ENCODE measurements around the gene CH25H.

CH25H gene

DNA sequence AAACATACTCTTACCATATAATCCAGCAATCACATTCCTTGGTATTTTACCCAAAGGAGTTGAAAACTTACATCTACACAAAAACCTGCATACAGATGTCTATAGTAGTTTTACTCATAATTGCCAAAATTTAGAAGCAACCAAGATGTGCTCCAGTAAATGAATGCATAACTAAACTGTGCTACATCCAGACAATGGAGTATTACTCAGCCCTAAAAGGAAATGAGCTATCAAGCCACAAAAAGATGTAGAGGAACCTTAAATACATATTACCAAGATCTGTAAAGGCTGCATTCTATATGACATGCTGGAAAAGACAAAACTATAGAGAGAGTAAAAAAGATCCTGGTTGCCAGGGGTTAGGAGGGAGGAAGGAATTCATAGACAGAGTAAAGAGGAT, 21.8 kb upstream of the CH25H start:
- no peak for DNase-seq

DNA sequence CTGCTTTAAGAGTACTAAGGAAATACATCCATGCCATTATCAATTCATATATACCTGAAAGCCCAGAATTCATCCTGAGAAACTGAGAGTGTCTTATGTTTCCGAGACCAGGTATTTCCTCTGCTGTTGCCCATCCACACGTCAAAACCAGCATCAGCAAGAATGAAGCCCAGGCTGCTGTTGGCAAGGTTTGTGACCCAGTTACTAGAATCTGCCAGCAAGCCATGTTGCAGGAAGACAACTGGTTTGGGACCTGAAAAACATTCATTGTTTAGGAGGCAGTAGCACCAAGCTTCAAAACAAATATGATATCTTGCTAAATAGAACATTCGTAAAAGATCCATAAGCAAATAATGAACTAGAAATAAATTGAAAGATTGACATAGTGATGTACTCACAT, 21.0 kb upstream of the CH25H start:
- DNase-seq, result no peak

DNA sequence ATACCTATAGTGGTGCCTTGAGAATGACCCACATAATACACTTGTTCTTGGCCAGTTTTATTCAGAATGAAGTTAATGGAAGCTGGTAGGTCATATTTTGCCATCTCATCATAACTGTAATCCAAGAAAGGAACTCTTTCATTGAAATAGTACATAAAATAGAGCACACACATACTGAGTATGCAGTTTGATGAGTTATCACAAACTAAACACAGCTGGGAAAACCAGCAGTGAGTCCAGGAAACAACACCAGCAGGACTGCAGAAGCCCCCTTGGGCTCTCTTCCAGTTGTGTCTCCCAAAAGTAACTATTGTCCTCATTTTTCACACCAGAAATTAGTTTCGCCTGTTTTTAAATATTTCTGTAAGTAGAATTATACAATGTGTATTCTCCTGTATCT, 19.8 kb upstream of the CH25H start:
- DNase-seq, result no peak

DNA sequence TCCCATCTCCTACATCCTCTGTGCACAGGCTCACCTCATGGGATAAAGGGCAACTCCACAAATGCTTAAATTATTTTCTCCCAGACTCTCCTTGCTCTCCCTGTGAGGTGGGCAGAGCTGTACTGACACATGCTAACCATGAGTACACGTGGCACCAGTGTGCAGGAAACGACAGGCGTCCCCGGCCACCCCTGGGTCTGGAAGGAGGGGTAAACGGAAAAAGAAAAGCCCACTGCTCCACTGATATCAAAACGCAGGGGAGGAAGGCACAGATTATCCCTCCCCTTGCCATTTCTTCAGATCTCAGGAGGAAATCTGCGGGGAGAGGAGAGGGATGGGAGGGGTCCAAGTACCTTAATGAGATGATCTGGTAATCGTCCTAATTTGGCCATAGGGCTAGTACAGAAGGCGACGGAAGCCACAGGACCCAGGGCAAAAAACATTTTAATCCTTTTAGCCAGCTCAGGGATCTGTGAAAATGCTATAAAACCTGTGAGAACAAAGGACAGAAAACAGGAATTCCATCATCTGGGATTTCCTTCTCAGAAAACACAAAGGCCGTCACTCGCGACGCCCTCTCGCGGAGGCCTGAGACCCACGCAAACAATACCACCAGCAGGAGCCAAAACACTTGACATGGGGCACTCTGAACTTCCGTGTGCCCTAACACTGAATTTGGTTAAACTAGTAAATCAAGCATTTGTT, 17.8 kb upstream of the CH25H start:
- no peak for DNase-seq

DNA sequence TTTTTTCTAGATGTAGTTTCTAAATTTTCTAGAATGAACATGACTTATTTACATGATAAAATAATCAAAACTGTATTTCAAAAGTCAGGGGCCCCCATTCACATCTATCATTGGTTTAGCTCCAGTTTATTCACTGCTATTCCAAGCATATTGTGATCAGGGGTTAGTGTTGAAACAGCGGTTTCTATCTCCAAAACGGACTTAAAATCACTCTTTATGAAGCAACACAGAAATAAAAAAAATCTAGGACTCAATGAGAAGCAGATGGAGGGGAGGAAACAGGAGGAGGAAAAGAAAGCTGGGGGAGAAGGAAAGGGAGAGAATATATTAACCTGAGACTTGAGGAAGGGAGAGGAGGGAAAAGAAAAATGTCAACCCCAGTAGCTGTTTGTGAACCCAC, 14.8 kb upstream of the CH25H start:
- DNase-seq, result no peak

DNA sequence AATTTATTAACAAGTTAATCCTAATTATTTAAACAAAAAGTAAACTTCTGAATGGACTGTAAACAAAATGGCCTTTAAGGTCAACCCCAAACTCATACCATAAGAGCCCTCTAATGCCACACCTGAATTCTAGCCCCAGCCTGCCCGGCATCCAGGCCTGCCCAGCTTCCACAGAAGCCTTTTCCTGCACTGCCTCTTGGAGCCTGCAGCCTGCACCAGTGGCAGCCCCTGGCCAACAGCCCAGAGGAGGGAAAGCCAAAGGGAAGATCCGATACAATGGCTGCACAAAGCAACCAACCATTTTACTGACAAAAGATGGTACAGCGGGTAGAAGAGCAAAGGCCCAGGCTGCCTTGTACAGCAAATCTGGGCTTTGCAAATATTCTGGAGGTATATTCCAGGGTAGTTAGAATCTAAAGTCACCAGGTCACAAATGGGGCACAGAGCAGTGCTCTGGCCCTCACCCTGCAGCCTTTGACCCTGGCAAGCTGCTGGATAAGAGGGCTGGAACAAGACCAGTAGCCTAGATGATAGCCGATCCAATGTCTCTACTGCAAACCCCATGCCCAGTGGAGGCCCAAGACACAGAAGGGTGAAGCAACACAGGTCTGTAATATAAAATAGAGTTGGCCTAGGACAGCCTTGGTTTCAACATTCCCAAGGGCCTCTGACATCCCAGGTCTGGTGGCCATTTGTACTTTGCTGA, 12.5 kb upstream of the CH25H start:
- no peak for DNase-seq

DNA sequence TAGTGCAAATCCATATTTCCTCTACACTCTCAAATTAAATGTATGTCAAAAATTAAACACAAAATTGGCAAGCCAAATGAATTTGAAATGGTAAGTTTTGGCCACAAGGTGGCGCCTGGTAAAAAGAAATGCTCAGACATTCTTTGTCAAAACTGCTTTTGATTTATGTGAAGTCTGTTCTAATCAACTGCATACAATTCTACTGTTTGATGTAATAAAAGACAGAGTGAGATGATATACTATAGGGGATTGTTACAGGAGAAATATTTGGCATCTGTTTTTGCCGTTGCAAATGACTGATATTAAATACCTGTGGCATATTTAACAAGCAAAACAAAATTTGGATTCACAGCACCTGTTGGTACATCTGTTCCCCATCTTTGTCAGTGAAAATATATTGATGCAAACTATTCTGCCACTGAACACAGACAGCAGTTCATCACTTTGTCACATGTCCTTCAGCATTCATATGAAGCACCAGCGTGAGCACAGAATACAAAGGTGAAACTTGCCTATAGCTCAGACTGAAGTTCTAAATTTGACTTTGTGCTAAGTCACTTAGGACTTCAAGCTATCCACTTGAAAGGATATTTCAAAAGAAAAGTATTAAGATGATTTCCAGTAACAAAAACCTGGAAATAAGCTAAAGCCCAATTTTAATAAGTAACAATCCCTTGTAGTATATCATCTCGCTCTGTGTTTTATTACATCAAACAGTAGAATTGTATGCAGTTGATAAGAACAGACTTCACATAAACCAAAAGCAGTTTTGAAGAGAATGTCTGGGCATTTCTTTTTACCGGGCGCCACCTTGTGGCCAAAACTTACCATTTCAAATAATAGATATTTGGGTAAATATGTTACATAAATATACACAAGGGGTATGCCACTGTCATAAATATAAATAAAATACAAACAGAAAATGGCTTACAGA, 10.2 kb upstream of the CH25H start:
- DNase-seq, result peak; percentile 69

GRCh38 chr10:89216056-89216455, 8.9 kb upstream of the CH25H start:
- DNase-seq, result no peak

DNA sequence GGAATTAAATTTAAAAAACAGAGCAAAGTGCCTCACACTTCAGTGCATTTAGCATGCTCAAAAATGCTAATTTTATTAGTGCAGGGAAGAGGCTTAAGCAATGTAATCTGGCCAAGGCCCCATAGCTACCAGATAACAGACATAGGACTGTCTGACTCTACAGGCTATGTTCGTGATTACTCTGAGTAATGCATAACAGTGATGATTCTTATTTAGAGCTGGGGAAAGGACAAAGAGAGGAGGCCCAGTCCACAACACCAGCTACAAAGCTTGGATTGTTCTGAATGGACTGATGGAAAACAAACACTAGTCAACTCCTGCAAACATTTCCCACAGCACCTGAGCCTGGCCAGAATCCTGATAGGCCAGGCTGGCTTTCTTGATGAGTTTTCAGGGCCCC, 8.4 kb upstream of the CH25H start:
- no peak for DNase-seq

DNA sequence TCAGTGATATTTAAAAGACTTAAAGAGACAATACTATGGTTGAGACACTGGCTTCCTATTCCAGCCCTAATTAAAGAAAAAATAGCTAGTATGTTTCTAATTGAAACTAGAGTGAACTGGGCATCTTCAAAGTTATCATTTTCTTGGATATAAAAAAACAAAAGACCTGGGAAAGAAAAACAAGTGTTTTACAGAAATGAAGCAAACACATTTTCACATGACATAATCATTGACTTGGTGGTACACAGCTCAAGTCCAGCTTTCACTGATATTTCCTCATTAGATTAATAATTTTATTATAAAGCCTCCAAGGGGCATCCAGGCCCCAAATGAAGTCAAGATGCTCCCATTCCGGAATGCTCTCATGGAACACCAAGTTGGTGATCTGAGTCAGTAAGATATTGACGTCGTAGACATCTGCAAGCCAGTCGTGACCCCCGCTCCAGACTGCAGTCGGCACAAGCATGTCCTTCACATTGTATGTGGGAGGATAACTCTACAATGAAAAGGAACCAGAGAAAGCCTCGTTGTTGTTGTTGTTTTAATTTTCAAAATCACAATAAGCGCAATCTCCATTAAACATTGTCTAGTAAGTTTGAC, 7.5 kb upstream of the CH25H start:
- DNase-seq, result no peak

- DNase-seq, result peak; percentile 9
Measured at GRCh38 chr10:89213191-89213808, 6.2 kb upstream of the CH25H start.

DNA sequence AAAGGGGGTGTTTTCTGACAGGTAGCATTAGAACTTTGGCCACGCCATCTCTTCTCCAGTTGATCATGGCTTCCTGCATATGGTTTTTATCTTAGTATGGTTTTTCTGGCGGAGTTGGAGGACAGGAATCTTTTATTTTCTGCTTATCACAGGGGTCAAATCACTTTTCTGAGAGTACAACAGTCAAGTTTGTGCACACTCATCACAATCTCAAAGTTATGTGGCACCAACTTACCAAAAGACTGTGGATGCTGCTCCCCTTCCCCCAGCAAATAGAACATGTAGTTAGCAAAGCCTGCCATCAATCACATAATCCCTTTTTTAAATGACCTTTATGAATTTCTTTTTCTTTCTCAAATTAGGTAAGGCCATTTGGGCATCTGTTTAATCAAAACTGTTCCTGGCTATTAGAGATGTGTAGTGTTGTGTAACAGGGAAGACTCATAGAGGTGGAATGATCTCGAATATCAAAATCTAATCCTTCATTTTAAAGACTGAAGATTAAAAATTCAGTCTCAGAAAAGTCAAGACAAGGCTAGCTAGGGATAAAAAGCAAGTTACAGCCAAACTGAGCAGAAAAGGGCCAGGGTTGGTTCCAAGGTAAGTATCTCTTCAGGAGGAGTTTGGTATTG, 3.8 kb upstream of the CH25H start:
- no peak for DNase-seq

- no peak for DNase-seq
Measured at GRCh38 chr10:89209718-89210117, 2.6 kb upstream of the CH25H start.

DNA sequence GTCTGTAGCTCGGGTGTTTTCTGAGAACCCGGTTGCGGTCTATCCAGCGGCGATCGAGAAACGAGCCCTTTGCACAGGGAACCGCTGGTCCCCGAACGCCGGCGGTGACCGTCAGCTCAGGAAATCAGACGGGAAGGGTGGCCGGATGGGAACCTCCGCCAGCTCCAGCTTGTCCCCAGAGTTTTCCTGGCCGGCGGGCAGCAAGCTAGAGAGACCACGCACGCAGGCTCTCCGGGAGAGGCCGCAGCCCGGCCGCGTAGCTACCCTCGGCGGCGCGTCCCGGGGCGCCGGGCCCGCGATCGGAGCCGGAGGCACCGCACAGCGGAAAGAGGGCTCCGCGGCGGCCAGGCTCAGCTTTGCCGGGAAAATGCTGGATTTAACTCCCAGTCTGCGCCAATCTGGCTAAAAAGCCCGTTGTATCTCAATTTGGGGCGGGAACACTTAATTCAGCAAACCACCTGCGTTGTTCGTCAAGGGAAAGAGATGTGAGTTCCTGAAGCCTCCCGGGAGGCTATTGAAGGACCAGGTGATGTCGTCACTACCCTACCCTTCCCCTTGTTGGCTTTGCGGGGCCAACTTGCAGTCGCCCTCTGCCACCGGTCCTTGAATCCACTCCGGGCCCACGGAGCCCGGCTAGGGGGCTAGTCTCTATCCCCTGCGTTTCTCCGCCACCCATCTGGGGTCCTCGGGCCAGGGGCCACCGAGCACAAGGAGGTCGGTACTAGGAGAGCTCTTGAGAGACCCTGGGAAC, 859 bp upstream of the CH25H start:
- DNase-seq, result no peak

GRCh38 chr10:89206402-89207180, 526 bp downstream of the CH25H start:
- no peak for DNase-seq

DNA sequence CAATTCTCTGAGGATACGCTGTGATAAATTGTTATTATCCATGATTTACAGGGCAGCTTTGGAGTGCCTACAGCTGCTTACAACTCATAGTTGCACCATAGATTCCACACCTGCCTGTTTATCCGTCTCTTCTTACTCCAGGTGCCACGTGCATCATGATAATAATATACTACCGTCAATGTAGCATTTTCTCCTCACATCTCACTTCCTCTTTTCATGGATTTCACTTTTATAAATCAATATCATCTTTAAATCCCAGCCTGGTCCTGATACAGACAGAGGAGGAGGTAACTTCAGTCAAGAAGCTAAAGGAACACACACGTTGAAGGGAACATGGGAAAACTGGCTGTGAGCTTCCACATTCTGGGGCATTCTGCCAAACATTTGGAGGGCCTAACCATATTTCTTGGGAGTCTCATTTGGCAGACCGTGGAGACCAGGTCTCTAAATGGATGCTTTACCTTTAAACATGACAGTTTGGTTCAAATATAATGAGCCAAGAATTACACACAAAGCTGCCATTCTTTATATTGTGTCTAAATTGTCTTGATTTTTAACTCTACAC, 2.4 kb downstream of the CH25H start:
- no peak for DNase-seq

- DNase-seq, result no peak
Measured at GRCh38 chr10:89203237-89203636, 3.9 kb downstream of the CH25H start.

DNA sequence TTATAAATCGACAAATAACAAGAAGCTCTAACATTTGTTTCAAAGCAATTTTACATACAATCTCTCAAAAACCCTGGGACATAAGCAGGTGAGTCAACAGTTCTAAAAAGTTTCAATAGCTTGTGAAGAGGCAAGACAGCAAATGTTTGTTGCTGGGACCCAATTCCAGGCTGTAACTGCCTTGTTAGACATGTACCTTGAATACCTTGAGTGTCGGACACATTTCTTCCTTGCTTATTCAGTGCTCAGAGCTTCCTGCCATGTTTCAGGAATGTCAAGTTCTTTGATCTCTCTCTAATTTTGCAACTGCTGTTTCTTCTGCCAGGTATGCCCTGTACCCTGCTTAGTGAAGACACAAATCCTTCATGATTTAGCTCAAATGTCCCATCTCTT, 5.1 kb downstream of the CH25H start:
- no peak for DNase-seq

DNA sequence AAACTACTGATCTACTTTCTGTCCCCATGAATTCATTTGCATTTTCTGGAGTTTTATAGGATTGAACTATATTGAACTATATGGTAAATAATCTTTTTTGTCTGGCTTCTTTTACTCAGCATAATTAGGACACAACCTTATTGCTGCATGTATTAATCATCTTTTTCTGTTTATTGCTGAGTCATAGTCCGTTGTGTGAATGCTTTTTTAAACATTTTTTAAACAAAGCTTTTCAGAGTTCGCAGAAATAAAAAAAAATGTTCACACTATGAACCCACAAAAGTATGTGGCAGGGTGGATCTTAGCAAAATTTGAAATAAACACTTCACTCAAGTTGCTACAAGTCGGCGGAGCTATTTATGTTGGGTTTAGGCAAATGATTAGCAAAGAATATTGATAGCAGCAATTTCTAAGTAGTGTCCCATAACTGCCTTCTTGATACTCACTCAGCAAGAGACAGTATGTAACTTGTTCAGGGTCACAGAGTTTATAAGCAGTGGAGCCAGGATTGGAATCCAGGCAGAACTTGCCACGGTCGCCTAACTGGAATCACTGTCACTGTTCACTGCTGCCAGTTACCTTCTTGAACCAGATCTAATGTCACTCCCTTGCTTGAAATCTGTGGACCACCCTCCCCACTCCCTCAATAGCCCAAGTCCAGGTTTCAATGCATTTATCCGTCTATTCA, 5.6 kb downstream of the CH25H start:
- no peak for DNase-seq

DNA sequence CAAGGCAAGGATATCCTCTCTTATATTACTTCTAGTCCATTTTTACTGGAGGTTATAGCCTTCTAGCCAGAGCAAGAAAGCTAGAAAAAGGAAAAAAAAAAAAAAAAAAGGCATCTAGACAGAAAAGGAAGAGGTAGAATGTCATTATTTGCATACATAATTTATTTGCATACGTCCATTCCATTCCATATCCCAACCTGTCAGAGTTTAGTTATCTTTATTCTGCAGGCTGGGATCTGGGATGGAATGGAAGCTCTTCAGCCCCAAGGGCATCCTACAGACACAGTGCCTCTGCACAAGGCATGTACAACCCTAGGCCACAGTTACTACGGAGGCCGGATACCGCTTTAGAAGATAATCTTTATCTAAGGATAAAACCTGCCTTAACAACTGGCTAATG, 9.6 kb downstream of the CH25H start:
- no peak for DNase-seq

Measured in NCI-H2171 treated with DMSO at 0.1 percent for 48 hours (cell line).